GM15510 (cell line): ENCODE measurements around the gene NCKAP5L.

ENCODE experiments used
- POLR2A ChIP-seq: IDR thresholded peaks from 3 replicates; pipeline ENCODE4 v1.6.1; 2011; ENCODE audit warnings: borderline replicate concordance; ENCODE audit not compliant: insufficient read length; ENCODE audit errors: extremely low read depth

NCKAP5L gene

GRCh38 chr12:49800421-49801140, 27.6 kb downstream of the NCKAP5L start:
- no peak for TF ChIP-seq POLR2A

DNA sequence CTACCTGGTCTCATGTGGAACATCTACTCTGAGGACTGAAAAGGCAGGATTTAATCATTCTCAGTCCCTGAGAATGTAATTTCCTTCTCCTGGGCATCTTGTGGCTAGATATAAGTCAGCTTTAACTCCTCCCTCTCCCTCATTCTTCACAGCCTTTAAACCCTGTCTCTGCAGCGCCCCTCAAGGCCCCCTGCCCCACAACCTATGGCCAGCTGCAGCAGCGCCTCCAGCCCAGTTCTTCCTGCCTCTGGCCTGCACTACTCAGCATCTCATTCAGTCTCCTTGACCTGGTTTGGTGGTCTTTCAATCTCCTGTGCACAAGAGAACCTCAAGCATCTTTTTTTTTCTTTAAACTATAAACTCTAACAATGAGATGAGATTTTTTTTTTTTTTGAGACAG, 29.3 kb downstream of the NCKAP5L start:
- TF ChIP-seq POLR2A = no peak

GRCh38 chr12:49798248-49798647, 30.0 kb downstream of the NCKAP5L start:
- TF ChIP-seq POLR2A = no peak

DNA sequence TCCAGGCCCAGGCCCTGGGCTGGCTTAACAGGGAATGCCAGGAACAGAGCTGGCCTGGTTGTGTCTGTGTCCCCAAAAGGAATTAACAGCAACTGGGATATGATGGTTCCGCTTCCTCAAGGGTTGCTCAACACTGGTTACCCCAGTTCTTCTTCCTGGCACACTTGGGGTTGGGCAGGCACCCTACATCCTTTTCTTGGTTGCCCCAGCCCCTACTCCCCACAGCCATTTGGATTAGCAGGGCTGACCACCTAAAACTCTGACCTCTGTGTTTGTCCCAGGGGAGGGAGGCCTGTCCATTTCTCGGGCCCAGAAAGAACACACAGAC, 30.8 kb downstream of the NCKAP5L start:
- TF ChIP-seq POLR2A = no peak

- no peak for TF ChIP-seq POLR2A
Measured at GRCh38 chr12:49796606-49797448, 31.4 kb downstream of the NCKAP5L start.

GRCh38 chr12:49796155-49796554, 32.1 kb downstream of the NCKAP5L start:
- TF ChIP-seq POLR2A = no peak

DNA sequence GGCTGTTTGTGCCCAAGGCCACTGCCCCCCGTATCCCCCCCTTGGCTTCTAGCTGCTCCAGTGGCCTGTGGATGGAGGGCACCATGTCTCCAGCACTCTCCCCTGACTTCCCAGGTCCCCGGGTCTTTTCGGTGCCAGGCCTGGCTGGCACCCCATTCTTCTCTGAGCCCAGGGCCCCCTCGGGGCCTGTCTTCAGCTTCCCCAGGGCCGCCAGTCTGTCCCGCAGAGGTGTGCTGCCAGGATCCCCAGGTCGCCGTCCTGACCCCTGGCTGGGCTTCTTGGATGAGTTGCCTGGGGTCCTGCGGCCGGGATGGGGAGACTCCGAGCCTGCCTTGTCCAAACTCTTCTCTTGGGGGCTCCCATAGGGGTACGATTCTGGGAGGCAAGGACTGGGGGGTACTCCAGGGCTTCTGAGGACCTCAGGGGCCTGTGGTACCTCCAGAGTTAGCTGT, 32.5 kb downstream of the NCKAP5L start:
- no peak for TF ChIP-seq POLR2A

DNA sequence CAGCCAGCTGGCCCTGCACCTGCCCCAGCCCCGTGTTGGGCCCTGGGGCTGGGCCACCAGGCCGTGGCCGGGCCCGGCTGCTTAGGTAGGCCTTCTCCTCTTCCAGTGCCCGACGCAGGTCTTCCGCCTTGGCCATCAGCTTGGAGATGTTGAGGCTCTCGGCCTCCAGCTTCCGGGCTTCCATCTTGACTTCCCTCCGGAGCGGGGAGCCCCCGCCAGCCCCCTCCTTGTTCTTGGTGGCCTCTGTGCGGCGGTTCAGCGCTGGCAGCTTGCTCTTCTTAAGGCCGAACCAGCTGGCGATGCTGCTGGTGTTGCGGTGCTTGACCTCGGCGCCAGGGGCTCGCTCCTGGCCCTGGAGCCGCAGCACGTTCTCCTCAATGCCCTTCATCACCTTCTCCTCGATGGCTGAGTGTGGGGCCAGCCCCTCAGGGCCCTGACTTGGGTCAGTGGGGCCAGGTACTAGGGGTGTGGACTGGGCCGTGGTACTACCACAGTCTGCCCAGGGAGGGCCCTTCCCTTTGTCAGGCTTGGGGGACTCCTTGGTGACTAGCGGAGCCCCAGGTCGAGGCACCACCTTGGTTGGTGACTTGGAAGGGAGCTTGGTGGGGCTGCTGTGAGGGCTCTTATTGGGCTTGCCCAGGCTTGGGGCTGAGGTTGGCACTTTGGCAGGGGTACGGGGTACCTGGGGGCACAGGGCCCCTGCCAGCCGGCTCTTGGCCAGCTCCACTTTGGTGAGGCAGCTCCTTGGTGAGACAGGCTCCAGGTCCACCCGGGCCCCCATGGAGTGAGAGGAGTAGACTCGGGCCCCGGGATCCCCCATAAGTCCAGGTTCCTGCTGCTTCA, 33.2 kb downstream of the NCKAP5L start:
- TF ChIP-seq POLR2A = no peak

DNA sequence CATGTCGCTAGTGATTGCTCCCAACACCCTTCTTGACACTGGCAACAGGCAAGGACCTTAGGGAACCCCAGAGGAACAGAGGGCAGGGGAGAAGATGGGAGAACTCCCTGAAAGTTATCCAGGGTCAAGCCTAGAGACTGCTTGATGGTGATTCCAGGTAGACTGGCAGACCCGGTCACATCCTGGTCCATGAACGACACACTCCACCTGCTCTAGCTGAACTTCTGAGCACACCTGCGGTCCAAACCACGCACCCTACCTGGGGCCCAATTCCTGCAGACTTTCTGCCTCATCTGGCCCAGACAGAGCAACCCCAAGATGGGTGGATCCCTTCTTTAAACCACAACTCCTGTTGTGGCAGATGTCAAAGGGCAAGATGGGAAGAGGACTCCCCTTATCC, 34.2 kb downstream of the NCKAP5L start:
- TF ChIP-seq POLR2A = no peak

DNA sequence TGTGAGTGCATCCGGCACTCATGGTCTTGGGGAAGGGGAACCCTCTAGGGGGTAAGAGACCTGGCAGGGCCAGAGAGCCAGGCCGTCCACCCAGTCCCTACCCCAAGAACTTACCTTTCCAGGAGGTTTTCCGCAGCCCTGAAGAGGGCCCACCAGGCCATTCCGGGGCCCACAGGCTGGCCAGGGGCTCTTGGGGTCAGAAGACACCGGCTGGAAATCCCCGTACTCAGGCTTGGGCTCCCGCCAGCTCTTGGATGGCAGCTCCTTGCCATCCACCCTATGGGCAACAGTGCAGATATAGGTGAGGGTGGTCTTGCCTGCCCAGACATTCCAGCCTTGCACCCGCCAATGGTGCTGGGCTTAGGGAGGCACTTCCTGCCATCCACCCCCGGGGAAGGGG, 34.6 kb downstream of the NCKAP5L start:
- no peak for TF ChIP-seq POLR2A

DNA sequence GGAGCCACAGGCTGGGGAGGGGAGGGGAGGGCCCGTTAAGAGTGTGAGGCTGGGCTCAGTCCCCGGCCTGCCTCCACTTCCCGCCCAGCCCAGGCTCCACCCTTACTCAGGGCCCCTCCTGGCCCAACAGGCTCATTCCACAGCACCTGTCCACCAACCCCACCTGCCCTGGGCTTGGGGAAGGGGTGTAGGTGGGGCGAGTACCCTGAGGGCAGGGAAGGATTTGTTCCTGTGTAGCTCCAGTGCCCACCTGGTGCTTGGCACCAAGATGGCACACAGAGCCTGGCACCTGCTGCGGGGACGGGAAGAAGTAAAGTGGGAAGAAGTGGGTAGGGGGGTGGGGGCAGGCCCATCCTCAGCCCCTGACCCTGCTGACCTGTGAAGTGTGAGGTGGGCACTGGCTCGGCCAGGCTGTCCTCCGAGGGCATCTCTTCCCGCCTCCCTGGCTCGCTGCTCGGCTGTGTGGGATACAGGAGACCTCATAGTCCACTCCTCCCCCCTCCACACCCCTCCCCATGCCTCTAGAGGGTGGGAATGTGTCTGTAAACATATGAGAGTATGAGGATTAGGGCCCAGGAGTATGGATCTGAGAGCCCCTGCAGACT, 35.1 kb downstream of the NCKAP5L start:
- no peak for TF ChIP-seq POLR2A

DNA sequence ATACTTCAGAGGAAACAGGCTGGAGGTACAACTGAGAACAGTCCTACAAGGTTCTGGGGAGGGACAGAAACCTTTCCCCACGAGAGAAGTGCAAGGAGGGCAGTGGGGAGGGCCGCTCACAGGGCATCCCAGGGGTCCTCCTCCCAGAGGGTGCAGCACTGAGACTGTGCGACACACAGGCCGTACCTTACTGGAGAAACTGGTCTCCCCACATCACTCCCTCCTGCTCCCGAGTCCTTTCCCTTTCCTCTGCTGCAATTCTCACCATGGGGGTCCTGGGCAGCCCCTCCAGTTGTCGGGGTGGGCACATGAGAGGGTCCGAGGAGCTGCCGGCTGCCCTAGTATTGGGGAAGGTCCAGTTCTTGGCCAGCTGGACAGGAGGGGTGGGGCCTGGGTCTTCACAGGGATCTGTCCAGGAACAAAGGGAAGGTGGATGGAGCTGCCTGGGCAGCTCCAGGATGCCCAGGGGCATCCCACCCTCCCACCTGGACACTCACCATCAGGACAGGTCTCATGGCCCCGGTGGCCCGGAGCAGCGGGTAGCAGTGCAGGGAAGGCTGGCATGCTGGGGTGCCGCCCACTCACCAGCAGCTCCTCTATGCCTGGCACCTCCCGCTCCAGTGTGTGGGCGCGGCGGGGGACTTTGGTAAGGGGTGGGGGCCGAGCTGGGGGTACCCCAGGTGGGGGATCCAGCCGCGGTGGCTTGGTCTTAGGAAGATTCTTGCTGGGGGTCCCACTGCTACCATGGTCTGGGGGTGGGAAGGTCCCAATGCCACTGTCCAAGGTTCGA, 35.8 kb downstream of the NCKAP5L start:
- no peak for TF ChIP-seq POLR2A

GRCh38 chr12:49791700-49792099, 36.5 kb downstream of the NCKAP5L start:
- TF ChIP-seq POLR2A = no peak
